Tibial nerve (tissue), 3 donors: ENCODE results near the gene TNPO3.

ENCODE experiments used
- POLR2A ChIP-seq, 2 donors: fragments of 450-650 bp; IDR thresholded peaks; one replicate each; pipeline ENCODE4 v1.6.1; 2017; ENCODE audit warnings: antibody characterized with exemption in 2 of 2, mild to moderate bottlenecking in 2 of 2, moderate library complexity in 2 of 2
- TF ChIP-seq, protein P1 (sequence below), 5 experiments: fragments of 200-600 bp in 3 of 5; fragments of 450-650 bp in 2 of 5; sonication (generic) in 3 of 5; IDR thresholded peaks; one replicate each; pipeline ENCODE4 v1.5.1; 2016 to 2019; ENCODE audit warnings: antibody characterized with exemption in 5 of 5, mild to moderate bottlenecking in 3 of 5, moderate library complexity in 2 of 5

DNA sequence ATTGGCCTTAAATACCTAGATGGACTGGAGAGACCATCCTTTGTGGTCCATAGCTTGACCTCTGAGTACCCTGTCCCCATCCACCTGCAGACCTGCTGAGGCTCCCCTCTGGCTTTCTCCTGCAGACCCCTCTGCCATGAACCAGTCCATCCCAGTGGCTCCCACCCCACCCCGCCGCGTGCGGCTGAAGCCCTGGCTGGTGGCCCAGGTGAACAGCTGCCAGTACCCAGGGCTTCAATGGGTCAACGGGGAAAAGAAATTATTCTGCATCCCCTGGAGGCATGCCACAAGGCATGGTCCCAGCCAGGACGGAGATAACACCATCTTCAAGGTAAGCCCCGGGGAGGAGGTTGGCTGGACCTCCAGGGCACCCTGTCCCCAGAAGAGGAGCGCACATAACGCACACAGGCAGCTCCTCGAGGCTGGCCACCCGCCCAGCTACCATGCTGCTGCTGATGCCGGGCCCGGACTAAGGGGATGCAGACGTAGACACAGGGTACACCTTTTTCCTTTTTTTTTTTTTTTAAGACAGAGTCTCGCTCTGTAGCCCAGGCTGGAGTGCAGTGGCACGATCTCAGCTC lies 112.9 kb downstream of the TNPO3 start:
- TF ChIP-seq, protein P1, sequence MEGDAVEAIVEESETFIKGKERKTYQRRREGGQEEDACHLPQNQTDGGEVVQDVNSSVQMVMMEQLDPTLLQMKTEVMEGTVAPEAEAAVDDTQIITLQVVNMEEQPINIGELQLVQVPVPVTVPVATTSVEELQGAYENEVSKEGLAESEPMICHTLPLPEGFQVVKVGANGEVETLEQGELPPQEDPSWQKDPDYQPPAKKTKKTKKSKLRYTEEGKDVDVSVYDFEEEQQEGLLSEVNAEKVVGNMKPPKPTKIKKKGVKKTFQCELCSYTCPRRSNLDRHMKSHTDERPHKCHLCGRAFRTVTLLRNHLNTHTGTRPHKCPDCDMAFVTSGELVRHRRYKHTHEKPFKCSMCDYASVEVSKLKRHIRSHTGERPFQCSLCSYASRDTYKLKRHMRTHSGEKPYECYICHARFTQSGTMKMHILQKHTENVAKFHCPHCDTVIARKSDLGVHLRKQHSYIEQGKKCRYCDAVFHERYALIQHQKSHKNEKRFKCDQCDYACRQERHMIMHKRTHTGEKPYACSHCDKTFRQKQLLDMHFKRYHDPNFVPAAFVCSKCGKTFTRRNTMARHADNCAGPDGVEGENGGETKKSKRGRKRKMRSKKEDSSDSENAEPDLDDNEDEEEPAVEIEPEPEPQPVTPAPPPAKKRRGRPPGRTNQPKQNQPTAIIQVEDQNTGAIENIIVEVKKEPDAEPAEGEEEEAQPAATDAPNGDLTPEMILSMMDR (IDR thresholded peaks at IDR 0.05): no peak
- TF ChIP-seq POLR2A (IDR thresholded peaks at IDR 0.05): no peak
